Measurements from ENCODE around the gene MPO. TPM values are rescaled to one million over a fixed set of nuclear protein-coding genes. Genes with fewer than 3 reads are reported as not detected.

Gene MPO
- total and polyA plus RNA-seq, 2 of the 8 experiments (the other 6 are each of a cell fraction or from before 2014, with no cell fraction given) = 0.06 to 0.74 TPM

DNA sequence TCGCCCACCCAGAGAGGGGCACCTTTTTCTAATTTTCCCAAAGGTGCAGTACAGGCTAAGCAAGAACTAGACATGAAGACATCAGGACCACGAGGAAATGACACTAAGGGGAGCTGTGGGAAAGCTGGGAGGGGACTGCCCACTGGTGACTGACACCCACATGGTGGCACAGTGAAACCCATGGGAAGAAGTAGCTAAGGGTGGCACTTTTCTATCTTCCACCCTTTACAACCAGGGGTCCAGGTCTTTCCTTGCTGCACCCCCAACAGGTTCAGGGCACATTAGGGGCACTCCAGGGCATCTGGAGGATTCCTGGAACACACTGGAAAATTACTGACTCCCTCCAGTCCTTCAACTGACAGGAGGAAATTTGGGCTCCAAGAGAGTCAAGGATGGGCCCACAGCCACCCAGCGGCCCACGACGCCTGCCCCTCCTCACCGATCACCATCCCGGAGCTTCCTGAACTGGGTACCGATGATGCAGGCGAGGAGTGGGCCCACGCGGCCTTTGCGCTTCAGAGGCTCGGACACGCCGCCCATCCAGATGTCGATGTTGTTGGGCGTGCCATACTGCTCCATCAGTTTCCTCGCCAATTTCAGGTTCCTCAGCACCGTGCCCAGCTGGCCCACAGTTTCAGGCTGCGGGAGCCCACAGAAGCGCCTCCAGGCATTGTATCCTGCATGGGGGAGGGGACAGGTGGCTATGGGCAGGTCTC, 9.4 kb downstream of the MPO start:
- DNase-seq (ENCODE audit: low read depth in 1 of 2, low spot score in 2 of 2) (no peak), FAIRE-seq (no peak)
- WGBS, 2 experiments (ENCODE audit: extremely low coverage in 1 of 2, insufficient coverage in 1 of 2, insufficient read length in 1 of 2, insufficient replicate concordance in 2 of 2, low coverage in 1 of 2, low lambda C conversion rate in 2 of 2, missing lambda C conversion rate in 1 of 2) = 90% methylated on average over 21 of the region's 21 CpGs; no CpG with 5 or more reads in 1 of the 2 experiments
- no peak overlapping the region for H3K56ac ChIP-seq (replicated peaks; ENCODE audit: insufficient read length, low read depth, low read length)
- H3K14ac ChIP-seq (ENCODE audit: insufficient read length) = no peak overlapping the region
- H3K79me2 ChIP-seq (ENCODE audit: control insufficient read depth in 1 of 2, insufficient read depth in 2 of 2, low read length in 2 of 2) = no peaks in the 10 kb centered on the region
- H2BK12ac ChIP-seq (ENCODE audit: low read depth, low read length) = no peak overlapping the region
- no peak overlapping the region for H2BK5ac ChIP-seq (ENCODE audit: low read depth, low read length)
- H3K9ac ChIP-seq (replicated peaks in 1 of 4; ENCODE audit: extremely low read depth in 1 of 4, low read depth in 3 of 4, low read length in 3 of 4) = no peak overlapping the region
- H3K9me3 ChIP-seq (ENCODE audit: insufficient read depth in 2 of 2, low read depth in 1 of 2, low read length in 1 of 2) = no peaks in the 10 kb centered on the region
- no peak overlapping the region; the same call in 1 of the 2 replicates for H4K8ac ChIP-seq (ENCODE audit: extremely low read depth, insufficient read depth, low read length)
- no peak overlapping the region for H3K4ac ChIP-seq (replicated peaks; ENCODE audit: insufficient read length, low read depth, low read length)
- no peak overlapping the region for H2BK120ac ChIP-seq (replicated peaks; ENCODE audit: low read depth, low read length)
- no peaks in the 10 kb centered on the region for H4K20me1 ChIP-seq (replicated peaks in 1 of 2; ENCODE audit: control insufficient read depth in 1 of 2, insufficient read depth in 2 of 2, low read length in 2 of 2)
- H2AK5ac ChIP-seq (ENCODE audit: low read depth, low read length) = no peak overlapping the region
- H3K27me3 ChIP-seq (replicated peaks in 1 of 4; ENCODE audit: control insufficient read depth in 3 of 4, extremely low read depth in 1 of 4, insufficient read depth in 3 of 4, low read length in 3 of 4) = no peaks in the 10 kb centered on the region; a peak in 1 of 7 replicates
- no peaks in the 10 kb centered on the region for H3K23me2 ChIP-seq (ENCODE audit: low read depth, low read length)
- no peak overlapping the region for H3K4me2 ChIP-seq (ENCODE audit: insufficient read depth in 1 of 2, low read depth in 2 of 2, low read length in 2 of 2)
- no peak overlapping the region for H3K27ac ChIP-seq (ENCODE audit: low read depth, low read length)
- H4K91ac ChIP-seq (replicated peaks; ENCODE audit: insufficient read length, low read length) = no peak overlapping the region
- no peak overlapping the region for H4K5ac ChIP-seq (ENCODE audit: insufficient read length, low read depth, low read length)
- H2BK15ac ChIP-seq (ENCODE audit: low read length) = no peak overlapping the region
- no peak overlapping the region for H3K18ac ChIP-seq (ENCODE audit: extremely low read depth, low read length)
- H3K79me1 ChIP-seq (ENCODE audit: low read depth, low read length) = no peaks in the 10 kb centered on the region
- H3K23ac ChIP-seq (ENCODE audit: insufficient read length) = no peak overlapping the region
- ChIA-PET CTCF (ENCODE audit: partially characterized antibody) (interaction anchor here (0.7 to 2.3 kb wide), 18 partner anchors 13 to 188 kb away, joined by 3 to 9 read pairs (median 3); no protein-coding TSS in a partner anchor), POLR2A (ENCODE audit: partially characterized antibody) (no interaction called here)
- no peaks in the 10 kb centered on the region for H3K36me3 ChIP-seq (ENCODE audit: control insufficient read depth in 2 of 4, insufficient read depth in 4 of 4, low read length in 3 of 4)
- H3K4me3 ChIP-seq (ENCODE audit: extremely low read depth in 1 of 4, insufficient read depth in 2 of 4, low read depth in 3 of 4, low read length in 4 of 4) = no peak overlapping the region
- no peaks in the 10 kb centered on the region for H3K4me1 ChIP-seq (replicated peaks in 1 of 4; ENCODE audit: control insufficient read depth in 3 of 4, insufficient read depth in 4 of 4, low read length in 3 of 4)
- H2AFZ ChIP-seq (ENCODE audit: low read length) = no peak overlapping the region
- H2BK20ac ChIP-seq (ENCODE audit: low read length) = no peak overlapping the region
- no peak for TF ChIP-seq POU5F1 (IDR thresholded peaks at IDR 0.05; ENCODE audit: low read depth, low read length)
- TF ChIP-seq RBBP5 (IDR thresholded peaks at IDR 0.05; ENCODE audit: borderline replicate concordance, low read depth, low read length) = no peak
- TF ChIP-seq RAD21 (IDR thresholded peaks at IDR 0.05 in 1 of 2, conservative IDR thresholded peaks at IDR 0.05 in 1 of 2; ENCODE audit: low read depth in 2 of 2, low read length in 2 of 2) = no peak
- no peak for TF ChIP-seq RFX5 (IDR thresholded peaks at IDR 0.05; ENCODE audit: borderline replicate concordance, low read depth, low read length)
- TF ChIP-seq CBX8 (IDR thresholded peaks at IDR 0.05; ENCODE audit: borderline replicate concordance, low read depth, low read length) = no peak
- TF ChIP-seq EZH2 (IDR thresholded peaks at IDR 0.05; ENCODE audit: low read depth, low read length, severe bottlenecking) = no peak
- TF ChIP-seq NANOG (IDR thresholded peaks at IDR 0.05; ENCODE audit: insufficient read depth, low read depth, low read length, poor library complexity, severe bottlenecking) = no peak
- no peak for TF ChIP-seq KDM5A (IDR thresholded peaks at IDR 0.05; ENCODE audit: low read length)
- TF ChIP-seq, protein P1, sequence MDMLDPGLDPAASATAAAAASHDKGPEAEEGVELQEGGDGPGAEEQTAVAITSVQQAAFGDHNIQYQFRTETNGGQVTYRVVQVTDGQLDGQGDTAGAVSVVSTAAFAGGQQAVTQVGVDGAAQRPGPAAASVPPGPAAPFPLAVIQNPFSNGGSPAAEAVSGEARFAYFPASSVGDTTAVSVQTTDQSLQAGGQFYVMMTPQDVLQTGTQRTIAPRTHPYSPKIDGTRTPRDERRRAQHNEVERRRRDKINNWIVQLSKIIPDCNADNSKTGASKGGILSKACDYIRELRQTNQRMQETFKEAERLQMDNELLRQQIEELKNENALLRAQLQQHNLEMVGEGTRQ (IDR thresholded peaks at IDR 0.05; ENCODE audit: low read length) = no peak
- TF ChIP-seq JUND (IDR thresholded peaks at IDR 0.05; ENCODE audit: low read length) = no peak
- no peak for TF ChIP-seq TEAD4 (IDR thresholded peaks at IDR 0.05; ENCODE audit: low read depth, low read length)
- no peak for TF ChIP-seq SIX5 (IDR thresholded peaks at IDR 0.05; ENCODE audit: low read depth, low read length)
